WTC11 (cell line): Measurements from ENCODE around the gene STK17A. TPM values are rescaled to one million over a fixed set of nuclear protein-coding genes. Genes with fewer than 3 reads are reported as not detected.

Experiments
- ATAC-seq: fragments of 200-7000 bp; cut with Tn5 transposase; 2 replicates; pipeline ENCODE4 v1.10.0; 2021; ENCODE audit warnings: mild to moderate bottlenecking, moderate library complexity
- CTCF ChIA-PET: fragments of 300-600 bp; sonication (Branson Sonifier 250); formaldehyde crosslinking; loops from one replicate; lab custom pipeline; 2021; ENCODE audit warnings: antibody characterized with exemption; lab: Charles Lee
- POLR2A ChIA-PET: fragments of 350-600 bp; sonication (Branson Sonifier 250); formaldehyde crosslinking; loops from one replicate; lab custom pipeline; 2021; ENCODE audit warnings: antibody characterized with exemption; lab: Charles Lee
- DNase-seq: peaks from one replicate; pipeline ENCODE4 v3.0.0; 2021; ENCODE audit warnings: low spot score
- H3K27ac Mint-ChIP-seq: 2 replicates; pipeline ENCODE4 v1.8.0; 2021; ENCODE audit warnings: mixed read lengths
- H3K27me3 Mint-ChIP-seq: 2 replicates; pipeline ENCODE4 v1.8.0; 2021; ENCODE audit warnings: low read depth, mild to moderate bottlenecking, moderate library complexity, mixed read lengths
- H3K36me3 Mint-ChIP-seq: 2 replicates; pipeline ENCODE4 v1.8.0; 2021; ENCODE audit warnings: mixed read lengths
- H3K4me1 Mint-ChIP-seq: 2 replicates; pipeline ENCODE4 v1.8.0; 2022; ENCODE audit warnings: mixed read lengths
- H3K4me3 Mint-ChIP-seq: 2 replicates; pipeline ENCODE4 v1.8.0; 2021; ENCODE audit warnings: mild to moderate bottlenecking, moderate library complexity, mixed read lengths
- H3K9me3 Mint-ChIP-seq: 2 replicates; pipeline ENCODE4 v1.8.0; 2021; ENCODE audit warnings: mixed read lengths
- ATF3 ChIP-seq: sonication (generic); formaldehyde crosslinking; conservative IDR thresholded peaks from 2 replicates; pipeline ENCODE4 v1.8.1; 2022; ENCODE audit warnings: mild to moderate bottlenecking, missing genetic modification reagents
- JUN ChIP-seq: sonication (generic); formaldehyde crosslinking; IDR thresholded peaks from 2 replicates; pipeline ENCODE4 v1.8.0; 2023; ENCODE audit warnings: mild to moderate bottlenecking, missing genetic modification reagents
- NFE2L1 ChIP-seq: sonication (generic); formaldehyde crosslinking; IDR thresholded peaks from 2 replicates; pipeline ENCODE4 v1.8.1; 2023; ENCODE audit warnings: missing genetic modification reagents
- SOX15 ChIP-seq: fragments of 250-450 bp; sonication (Bioruptor Pico); IDR thresholded peaks from 2 replicates; pipeline ENCODE4 v1.9.0; 2021; ENCODE audit warnings: mild to moderate bottlenecking
- TCF7 ChIP-seq: sonication (generic); formaldehyde crosslinking; IDR thresholded peaks from 2 replicates; pipeline ENCODE4 v1.8.0; 2022; ENCODE audit warnings: mild to moderate bottlenecking, low read depth, missing genetic modification reagents, moderate library complexity
- ZNF232 ChIP-seq: sonication (generic); formaldehyde crosslinking; IDR thresholded peaks from 2 replicates; pipeline ENCODE4 v1.8.0; 2022; ENCODE audit warnings: mild to moderate bottlenecking, missing genetic modification reagents
- ZNF396 ChIP-seq: fragments of 250-450 bp; sonication (Bioruptor Pico); IDR thresholded peaks from 2 replicates; pipeline ENCODE4 v1.8.0; 2021; ENCODE audit warnings: mild to moderate bottlenecking, moderate library complexity, borderline replicate concordance
- ZNF532 ChIP-seq: fragments of 250-450 bp; sonication (Bioruptor Pico); IDR thresholded peaks from 2 replicates; pipeline ENCODE4 v1.9.0; 2021; ENCODE audit warnings: mild to moderate bottlenecking, borderline replicate concordance
- total RNA-seq: library from RNA; stranded (reverse); gene quantifications from 3 replicates; pipeline ENCODE4 v1.2.3, GENCODE V29; 2021
- TF ChIP-seq, protein P1 (sequence below): sonication (generic); formaldehyde crosslinking; IDR thresholded peaks from 2 replicates; pipeline ENCODE4 v1.8.1; 2022; ENCODE audit warnings: mild to moderate bottlenecking, moderate library complexity, missing genetic modification reagents
- TF ChIP-seq, protein P2 (sequence below): fragments of 250-450 bp; sonication (Bioruptor Pico); IDR thresholded peaks from 2 replicates; pipeline ENCODE4 v1.9.0; 2021; ENCODE audit warnings: mild to moderate bottlenecking
- TF ChIP-seq, protein P3 (sequence below): sonication (generic); formaldehyde crosslinking; IDR thresholded peaks from 2 replicates; pipeline ENCODE4 v1.8.1; 2022; ENCODE audit warnings: low read depth, missing genetic modification reagents, borderline replicate concordance
- TF ChIP-seq, protein P4 (sequence below): sonication (generic); formaldehyde crosslinking; IDR thresholded peaks from 2 replicates; pipeline ENCODE4 v1.8.0; 2022; ENCODE audit warnings: missing genetic modification reagents

The STK17A gene
- total RNA-seq, 1 experiment from 2014 or later, result 17.6 TPM

DNA sequence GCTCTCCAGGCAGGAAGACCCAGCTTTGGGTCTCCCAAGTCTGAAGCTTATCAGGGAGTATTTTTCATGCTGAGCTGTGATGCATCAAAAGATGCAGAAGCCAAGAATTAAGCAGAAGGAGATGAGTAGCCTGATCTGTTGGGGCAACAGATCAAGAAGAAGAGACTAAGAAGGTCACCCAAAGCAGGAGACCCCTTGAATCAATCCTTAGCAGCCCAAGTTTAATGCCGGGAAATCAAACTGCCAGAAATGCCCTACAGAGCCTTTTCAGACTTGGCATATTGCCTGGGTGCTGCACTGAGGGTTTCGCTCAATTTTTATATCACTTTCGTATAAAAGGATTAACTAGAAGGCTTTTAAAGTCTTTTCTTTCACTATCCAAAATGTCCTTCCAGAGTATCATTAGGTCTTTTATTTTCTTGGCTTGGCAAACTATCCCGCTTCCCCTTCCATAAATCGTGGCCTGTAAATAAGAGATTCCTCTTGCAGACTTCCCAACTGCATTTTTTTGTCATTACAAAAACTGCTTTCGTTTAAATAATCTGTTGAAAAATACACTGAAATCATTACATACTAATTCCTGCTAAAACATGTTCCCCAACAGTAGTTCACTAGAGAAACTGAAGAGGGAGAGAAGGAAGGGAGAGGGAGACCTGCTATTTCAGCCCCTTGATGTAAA, 49.0 kb upstream of the STK17A start:
- DNase-seq (no peak), ATAC-seq (no peak)
- Mint-ChIP-seq H3K9me3 (no peaks in the 10 kb centered on the region), H3K27ac (no peak overlapping the region), H3K4me3 (no peak overlapping the region), H3K36me3 (no peaks in the 10 kb centered on the region), H3K4me1 (peaks cover 14% of the 10 kb centered on the region), H3K27me3 (no peaks in the 10 kb centered on the region; the same call in 1 of the 2 replicates)
- TF ChIP-seq JUN (no peak), ZNF532 (no peak)
- TF ChIP-seq, protein P1, sequence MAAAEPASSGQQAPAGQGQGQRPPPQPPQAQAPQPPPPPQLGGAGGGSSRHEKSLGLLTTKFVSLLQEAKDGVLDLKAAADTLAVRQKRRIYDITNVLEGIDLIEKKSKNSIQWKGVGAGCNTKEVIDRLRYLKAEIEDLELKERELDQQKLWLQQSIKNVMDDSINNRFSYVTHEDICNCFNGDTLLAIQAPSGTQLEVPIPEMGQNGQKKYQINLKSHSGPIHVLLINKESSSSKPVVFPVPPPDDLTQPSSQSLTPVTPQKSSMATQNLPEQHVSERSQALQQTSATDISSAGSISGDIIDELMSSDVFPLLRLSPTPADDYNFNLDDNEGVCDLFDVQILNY, result no peak
- TF ChIP-seq, protein P2, sequence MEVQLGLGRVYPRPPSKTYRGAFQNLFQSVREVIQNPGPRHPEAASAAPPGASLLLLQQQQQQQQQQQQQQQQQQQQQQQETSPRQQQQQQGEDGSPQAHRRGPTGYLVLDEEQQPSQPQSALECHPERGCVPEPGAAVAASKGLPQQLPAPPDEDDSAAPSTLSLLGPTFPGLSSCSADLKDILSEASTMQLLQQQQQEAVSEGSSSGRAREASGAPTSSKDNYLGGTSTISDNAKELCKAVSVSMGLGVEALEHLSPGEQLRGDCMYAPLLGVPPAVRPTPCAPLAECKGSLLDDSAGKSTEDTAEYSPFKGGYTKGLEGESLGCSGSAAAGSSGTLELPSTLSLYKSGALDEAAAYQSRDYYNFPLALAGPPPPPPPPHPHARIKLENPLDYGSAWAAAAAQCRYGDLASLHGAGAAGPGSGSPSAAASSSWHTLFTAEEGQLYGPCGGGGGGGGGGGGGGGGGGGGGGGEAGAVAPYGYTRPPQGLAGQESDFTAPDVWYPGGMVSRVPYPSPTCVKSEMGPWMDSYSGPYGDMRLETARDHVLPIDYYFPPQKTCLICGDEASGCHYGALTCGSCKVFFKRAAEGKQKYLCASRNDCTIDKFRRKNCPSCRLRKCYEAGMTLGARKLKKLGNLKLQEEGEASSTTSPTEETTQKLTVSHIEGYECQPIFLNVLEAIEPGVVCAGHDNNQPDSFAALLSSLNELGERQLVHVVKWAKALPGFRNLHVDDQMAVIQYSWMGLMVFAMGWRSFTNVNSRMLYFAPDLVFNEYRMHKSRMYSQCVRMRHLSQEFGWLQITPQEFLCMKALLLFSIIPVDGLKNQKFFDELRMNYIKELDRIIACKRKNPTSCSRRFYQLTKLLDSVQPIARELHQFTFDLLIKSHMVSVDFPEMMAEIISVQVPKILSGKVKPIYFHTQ, result no peak
- POLR2A ChIA-PET, result no interaction called here
- CTCF ChIA-PET, result no interaction called here

DNA sequence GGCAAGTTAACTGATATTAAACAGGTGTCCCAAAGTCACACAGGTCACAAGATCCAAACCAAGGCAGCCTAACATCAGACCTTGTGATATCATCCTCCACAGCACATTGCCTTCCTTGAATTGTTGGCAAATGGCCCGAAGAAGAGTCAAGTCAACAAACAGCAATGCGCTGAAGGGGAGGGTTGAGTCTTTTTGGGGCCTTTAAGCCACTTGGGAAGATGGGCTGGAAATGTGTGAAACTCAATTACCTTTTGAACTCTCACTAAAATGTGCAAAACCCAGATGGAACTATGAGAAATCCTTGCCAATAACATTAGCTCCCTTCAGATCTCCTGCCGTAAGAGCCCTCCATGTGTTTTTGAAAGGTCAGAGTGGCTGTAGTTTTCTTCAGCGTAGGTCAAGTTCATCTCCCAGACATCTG, 47.9 kb upstream of the STK17A start:
- no peak overlapping the region for H3K4me3 Mint-ChIP-seq
- no peaks in the 10 kb centered on the region for H3K9me3 Mint-ChIP-seq
- no peaks in the 10 kb centered on the region for H3K36me3 Mint-ChIP-seq
- no peak for DNase-seq
- peaks cover 11% of the 10 kb centered on the region for H3K4me1 Mint-ChIP-seq
- no peak overlapping the region for H3K27ac Mint-ChIP-seq
- ChIA-PET CTCF (no interaction called here), POLR2A (no interaction called here)
- no peak for TF ChIP-seq ZNF396 (CRISPR knock-in tag)
- TF ChIP-seq, all 79 proteins: peak for 0
- ATAC-seq, result no peak
- no peaks in the 10 kb centered on the region; the same call in 1 of the 2 replicates for H3K27me3 Mint-ChIP-seq

DNA sequence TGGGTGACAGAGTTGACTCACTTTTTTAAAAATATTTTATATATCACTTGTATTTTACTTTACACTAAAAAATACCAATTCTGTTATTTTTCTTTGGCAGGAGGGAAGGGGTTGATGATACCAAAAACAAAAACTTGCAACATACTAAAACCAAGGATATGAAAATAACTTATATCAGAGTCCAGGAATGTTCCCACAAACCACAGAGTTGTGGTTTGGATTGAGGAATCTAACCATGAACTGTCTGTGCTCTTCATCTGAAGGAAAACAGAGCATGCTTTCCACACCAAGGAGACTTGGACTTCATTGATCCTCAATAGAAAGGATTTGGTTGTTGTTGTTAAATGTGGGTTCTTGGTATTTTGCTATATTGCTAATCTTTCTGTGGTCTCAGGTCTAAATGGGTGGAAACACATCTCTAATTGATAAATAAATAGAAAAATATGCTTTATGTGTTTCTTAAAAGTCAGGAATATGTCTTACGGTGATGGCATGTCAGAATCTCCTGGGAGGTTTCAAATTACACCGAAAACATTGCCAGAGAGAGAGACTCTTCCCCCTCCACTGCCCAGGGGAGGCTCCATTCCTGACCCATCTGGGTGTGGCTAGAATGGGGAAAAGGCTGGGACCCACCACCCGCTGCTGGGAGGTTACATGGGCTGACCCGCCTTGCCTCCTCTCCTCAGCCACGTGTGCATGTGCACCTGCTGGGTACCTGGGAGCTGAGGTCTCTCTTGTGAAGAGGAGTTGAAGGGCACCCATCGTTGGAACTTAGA, 46.9 kb upstream of the STK17A start:
- CTCF ChIA-PET, result no interaction called here
- peak; percentile 54 for ATAC-seq
- TF ChIP-seq TCF7, result no peak
- no peak for TF ChIP-seq ATF3 (CRISPR knock-in tag)
- TF ChIP-seq SOX15 (CRISPR knock-in tag), result no peak
- TF ChIP-seq, protein P3, sequence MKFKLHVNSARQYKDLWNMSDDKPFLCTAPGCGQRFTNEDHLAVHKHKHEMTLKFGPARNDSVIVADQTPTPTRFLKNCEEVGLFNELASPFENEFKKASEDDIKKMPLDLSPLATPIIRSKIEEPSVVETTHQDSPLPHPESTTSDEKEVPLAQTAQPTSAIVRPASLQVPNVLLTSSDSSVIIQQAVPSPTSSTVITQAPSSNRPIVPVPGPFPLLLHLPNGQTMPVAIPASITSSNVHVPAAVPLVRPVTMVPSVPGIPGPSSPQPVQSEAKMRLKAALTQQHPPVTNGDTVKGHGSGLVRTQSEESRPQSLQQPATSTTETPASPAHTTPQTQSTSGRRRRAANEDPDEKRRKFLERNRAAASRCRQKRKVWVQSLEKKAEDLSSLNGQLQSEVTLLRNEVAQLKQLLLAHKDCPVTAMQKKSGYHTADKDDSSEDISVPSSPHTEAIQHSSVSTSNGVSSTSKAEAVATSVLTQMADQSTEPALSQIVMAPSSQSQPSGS (CRISPR knock-in tag), result no peak
- no peak for TF ChIP-seq ZNF396 (CRISPR knock-in tag)
- TF ChIP-seq, protein P4, sequence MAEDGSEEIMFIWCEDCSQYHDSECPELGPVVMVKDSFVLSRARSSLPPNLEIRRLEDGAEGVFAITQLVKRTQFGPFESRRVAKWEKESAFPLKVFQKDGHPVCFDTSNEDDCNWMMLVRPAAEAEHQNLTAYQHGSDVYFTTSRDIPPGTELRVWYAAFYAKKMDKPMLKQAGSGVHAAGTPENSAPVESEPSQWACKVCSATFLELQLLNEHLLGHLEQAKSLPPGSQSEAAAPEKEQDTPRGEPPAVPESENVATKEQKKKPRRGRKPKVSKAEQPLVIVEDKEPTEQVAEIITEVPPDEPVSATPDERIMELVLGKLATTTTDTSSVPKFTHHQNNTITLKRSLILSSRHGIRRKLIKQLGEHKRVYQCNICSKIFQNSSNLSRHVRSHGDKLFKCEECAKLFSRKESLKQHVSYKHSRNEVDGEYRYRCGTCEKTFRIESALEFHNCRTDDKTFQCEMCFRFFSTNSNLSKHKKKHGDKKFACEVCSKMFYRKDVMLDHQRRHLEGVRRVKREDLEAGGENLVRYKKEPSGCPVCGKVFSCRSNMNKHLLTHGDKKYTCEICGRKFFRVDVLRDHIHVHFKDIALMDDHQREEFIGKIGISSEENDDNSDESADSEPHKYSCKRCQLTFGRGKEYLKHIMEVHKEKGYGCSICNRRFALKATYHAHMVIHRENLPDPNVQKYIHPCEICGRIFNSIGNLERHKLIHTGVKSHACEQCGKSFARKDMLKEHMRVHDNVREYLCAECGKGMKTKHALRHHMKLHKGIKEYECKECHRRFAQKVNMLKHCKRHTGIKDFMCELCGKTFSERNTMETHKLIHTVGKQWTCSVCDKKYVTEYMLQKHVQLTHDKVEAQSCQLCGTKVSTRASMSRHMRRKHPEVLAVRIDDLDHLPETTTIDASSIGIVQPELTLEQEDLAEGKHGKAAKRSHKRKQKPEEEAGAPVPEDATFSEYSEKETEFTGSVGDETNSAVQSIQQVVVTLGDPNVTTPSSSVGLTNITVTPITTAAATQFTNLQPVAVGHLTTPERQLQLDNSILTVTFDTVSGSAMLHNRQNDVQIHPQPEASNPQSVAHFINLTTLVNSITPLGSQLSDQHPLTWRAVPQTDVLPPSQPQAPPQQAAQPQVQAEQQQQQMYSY (CRISPR knock-in tag), result no peak
- TF ChIP-seq NFE2L1, result no peak
- no peak for TF ChIP-seq ZNF232

More for the DNA sequence above, 46.9 kb upstream of the STK17A start:
- no peaks in the 10 kb centered on the region for H3K9me3 Mint-ChIP-seq
- POLR2A ChIA-PET, result no interaction called here
- no peaks in the 10 kb centered on the region for H3K36me3 Mint-ChIP-seq
- no peak overlapping the region for H3K27ac Mint-ChIP-seq
- H3K4me1 Mint-ChIP-seq, result peaks cover 11% of the 10 kb centered on the region
- no peaks in the 10 kb centered on the region; the same call in 1 of the 2 replicates for H3K27me3 Mint-ChIP-seq
- no peak for DNase-seq
- no peak overlapping the region for H3K4me3 Mint-ChIP-seq
